Endothelial cell of umbilical vein (primary cell): ENCODE measurements around the gene CPTP. TPM values are rescaled to one million over a fixed set of nuclear protein-coding genes. Genes with fewer than 3 reads are reported as not detected.

ENCODE experiments used
- BruUV-seq: library from RNA; stranded (reverse); fragments of 400-500 nt; replicated peaks from 2 replicates; lab custom pipeline; 2021; lab: Mats Ljungman, UMichigan
- CTCF ChIA-PET: fragments of 300-600, 350-600 bp; sonication (Branson Sonifier 250); formaldehyde crosslinking; loops from one replicate; lab custom pipeline; 2021; ENCODE audit warnings: antibody characterized with exemption, inconsistent platforms; lab: Charles Lee
- POLR2A ChIA-PET: fragments of 300-600, 350-600 bp; sonication (Branson Sonifier 250); formaldehyde crosslinking; loops from one replicate; lab custom pipeline; 2021; ENCODE audit warnings: antibody characterized with exemption, inconsistent platforms; lab: Charles Lee
- DNase-seq: peaks from one replicate; pipeline ENCODE4 v3.0.0-alpha.2; 2011; ENCODE audit warnings: low read depth, low spot score
- FAIRE-seq: peaks from 2 replicates; lab custom pipeline; 2011; peaks lifted over from hg19 to GRCh38; lab: Jason Lieb, UNC
- H2AFZ ChIP-seq: 2 replicates; pipeline ENCODE4 v1.6.0; 2012; ENCODE audit warnings: low read depth, low read length, control low read depth, inconsistent platforms
- H3K27ac ChIP-seq: 2 replicates; pipeline ENCODE4 v1.5.1; 2011; ENCODE audit warnings: low read depth, mild to moderate bottlenecking, control low read depth, low read length, moderate library complexity; ENCODE audit not compliant: insufficient read depth
- H3K27me3 ChIP-seq, 2 experiments: 2 replicates each; pipeline versions ENCODE4 v1.6.0 to v1.6.1; 2011; ENCODE audit warnings: low read length in 2 of 2, mixed read lengths in 1 of 2; ENCODE audit not compliant: control insufficient read depth in 2 of 2, insufficient read depth in 2 of 2
- H3K36me3 ChIP-seq, 2 experiments: 2 replicates in 1 of 2; 3 replicates in 1 of 2; pipeline ENCODE4 v1.5.1; 2011; ENCODE audit warnings: low read length in 2 of 2, mild to moderate bottlenecking in 1 of 2, moderate library complexity in 1 of 2; ENCODE audit not compliant: control insufficient read depth in 2 of 2, insufficient read depth in 2 of 2; ENCODE audit errors: extremely low read depth in 1 of 2
- H3K4me1 ChIP-seq: 3 replicates; pipeline ENCODE4 v1.5.1; 2011; ENCODE audit warnings: mild to moderate bottlenecking, low read length; ENCODE audit not compliant: control insufficient read depth, insufficient read depth; ENCODE audit errors: extremely low read depth
- H3K4me2 ChIP-seq: 2 replicates; pipeline ENCODE4 v1.6.1; 2011; ENCODE audit warnings: low read length, control low read depth, mixed read lengths; ENCODE audit not compliant: insufficient read depth
- H3K4me3 ChIP-seq, 3 experiments: fragments of 200-600 bp in 1 of 3; sonication (generic), shearing (Covaris generic) in 1 of 3; replicated peaks in 1 of 3; 2 replicates each; pipeline ENCODE4 v1.5.1; 2011 to 2016; ENCODE audit warnings: control low read depth in 3 of 3, low read length in 3 of 3, mild to moderate bottlenecking in 2 of 3, inconsistent platforms in 1 of 3, low read depth in 1 of 3, moderate library complexity in 1 of 3; ENCODE audit not compliant: insufficient read depth in 1 of 3
- H3K79me2 ChIP-seq: 2 replicates; pipeline ENCODE4 v1.6.0; 2012; ENCODE audit warnings: low read length, inconsistent platforms; ENCODE audit not compliant: control insufficient read depth, insufficient read depth
- H3K9ac ChIP-seq: replicated peaks from 2 replicates; pipeline ENCODE3; 2011; ENCODE audit warnings: low read length, control low read depth; ENCODE audit not compliant: insufficient read depth; ENCODE audit errors: extremely low read depth
- H3K9me1 ChIP-seq: replicated peaks from 3 replicates; pipeline ENCODE4 v1.6.0; 2011; ENCODE audit warnings: mild to moderate bottlenecking, low read length; ENCODE audit not compliant: control insufficient read depth, insufficient read depth; ENCODE audit errors: extremely low read depth
- H3K9me3 ChIP-seq: replicated peaks from 2 replicates; pipeline ENCODE4 v1.5.1; 2012; ENCODE audit warnings: low read length, inconsistent platforms; ENCODE audit not compliant: control insufficient read depth, insufficient read depth
- H4K20me1 ChIP-seq: replicated peaks from 2 replicates; pipeline ENCODE3; 2011; ENCODE audit warnings: mild to moderate bottlenecking, low read length; ENCODE audit not compliant: control insufficient read depth, insufficient read depth; ENCODE audit errors: extremely low read depth
- CTCF ChIP-seq, 2 donors: IDR thresholded peaks; 1 replicate in 1 of 2; 2 replicates in 1 of 2; pipeline ENCODE4 v1.5.1; 2011; ENCODE audit warnings: low read length in 2 of 2, mild to moderate bottlenecking in 2 of 2, moderate library complexity in 2 of 2, control low read depth in 1 of 2, inconsistent platforms in 1 of 2, low read depth in 1 of 2; ENCODE audit not compliant: insufficient read depth in 1 of 2; ENCODE audit errors: extremely low read depth in 1 of 2
- EZH2 ChIP-seq: IDR thresholded peaks from 2 replicates; pipeline ENCODE4 v1.6.1; 2012; ENCODE audit warnings: borderline replicate concordance, low read depth, mild to moderate bottlenecking, moderate library complexity, low read length, inconsistent platforms; ENCODE audit not compliant: severe bottlenecking
- dilution Hi-C: fragments of 300-500 bp; cut with MboI; formaldehyde crosslinking; loops from one replicate; pipeline ENCODE4 v1.15.0; 2019; ENCODE audit warnings: low sequenced_read_pairs; ENCODE audit not compliant: extremely low pct_ligation_motif_present
- intact Hi-C: fragments of 100-400 bp; cut with micrococcal nuclease; formaldehyde crosslinking; loops from one replicate; pipeline ENCODE4 v1.10.0; 2022
- polyA plus RNA-seq, 4 experiments: library from polyadenylated mRNA; depleted of rRNA in 3 of 4; stranded (reverse) in 3 of 4; unstranded in 1 of 4; fragments of >200 nt; gene quantifications; 2 replicates each; pipeline versions ENCODE4 v1.2.1 to v1.2.3, GENCODE V29; 2011 to 2012; ENCODE audit warnings: missing spikeins in 1 of 4
- total RNA-seq: library from RNA; stranded (reverse); gene quantifications from 2 replicates; pipeline ENCODE4 v1.2.3, GENCODE V29; 2021

CPTP gene
- total and polyA plus RNA-seq, 2 donors (not counting 3 experiments of a cell fraction or from before 2014, with no cell fraction given): 20.9 to 29.5 TPM

- H3K4me2 ChIP-seq: no peak overlapping the region
- no peak overlapping the region for H3K4me3 ChIP-seq
- H2AFZ ChIP-seq: no peak overlapping the region
- H3K9ac ChIP-seq: no peak overlapping the region
- H3K4me1 ChIP-seq: no peaks in the 10 kb centered on the region
- intact Hi-C loops: no loop called here
- H3K27me3 ChIP-seq: peaks cover 11 to 23% of the 10 kb centered on the region in 2 experiments
- no peak for DNase-seq
- H3K36me3 ChIP-seq: no peaks in the 10 kb centered on the region
- ChIA-PET CTCF (interaction anchor here (0.7 to 1.2 kb wide), 3 partner anchors 17 to 21 kb away, joined by 3 to 9 read pairs (median 3); partner anchors contain the start of gene AURKAIP1), POLR2A (interaction anchor here (0.7 kb wide), 1 partner anchor 11 kb away, joined by 3 read pairs; no protein-coding TSS in a partner anchor)
- no peaks in the 10 kb centered on the region for H4K20me1 ChIP-seq
- BruUV-seq: no TSS peak
- TF ChIP-seq EZH2 (peak; percentile 94), CTCF (IDR thresholded peaks at IDR 0.05; ENCODE audit: extremely low read depth in 1 of 2, insufficient read depth in 1 of 2, low read depth in 1 of 2, low read length in 2 of 2) (no peak)
- H3K27ac ChIP-seq: no peak overlapping the region
- no peaks in the 10 kb centered on the region for H3K9me1 ChIP-seq
- H3K9me3 ChIP-seq: no peaks in the 10 kb centered on the region
- no peak for FAIRE-seq
- no peaks in the 10 kb centered on the region for H3K79me2 ChIP-seq
- dilution Hi-C loops: no loop called here
Observed at GRCh38 chr1:1354271-1355247, 30.0 kb downstream of the CPTP start.
